ENCODE measurements around the gene GULP1.

GRCh38 chr2:188580738-188581137 is 289.1 kb downstream of the GULP1 start:
- TF ChIP-seq CTCF (IDR thresholded peaks at IDR 0.05), result no peak
- TF ChIP-seq POLR2A (IDR thresholded peaks at IDR 0.05), result no peak
